GM12878 (cell line): ENCODE measurements around the gene C4orf51. TPM values are rescaled to one million over a fixed set of nuclear protein-coding genes. Genes with fewer than 3 reads are reported as not detected.

ENCODE experiments used
- ATAC-seq: fragments of 200-7000 bp; cut with Tn5 transposase; 3 replicates; pipeline ENCODE4 v1.9.1; 2020; ENCODE audit warnings: mild to moderate bottlenecking, moderate library complexity
- BruUV-seq: library from RNA; stranded (reverse); fragments of 400-500 nt; replicated peaks from 2 replicates; lab custom pipeline; 2021; lab: Mats Ljungman, UMichigan
- CTCF ChIA-PET: fragments of 300-600 bp; sonication (Branson Sonifier 250); formaldehyde crosslinking; extraction: SDS; loops from one replicate; lab custom pipeline; 2021; ENCODE audit warnings: inconsistent platforms; lab: Yijun Ruan, JAX
- POLR2A ChIA-PET: fragments of 350-600 bp; formaldehyde crosslinking; extraction: SDS; loops from one replicate; lab custom pipeline; 2021; ENCODE audit warnings: inconsistent platforms; lab: Charles Lee
- RAD21 ChIA-PET: fragments of 300-600 bp; sonication (Branson Sonifier 250); formaldehyde crosslinking; loops from one replicate; lab custom pipeline; 2023; ENCODE audit warnings: antibody characterized with exemption; ENCODE audit not compliant: unreplicated experiment; lab: Charles Lee
- SMC1A ChIA-PET: fragments of 300-600 bp; sonication (Branson Sonifier 250); formaldehyde crosslinking; loops from one replicate; lab custom pipeline; 2023; ENCODE audit not compliant: unreplicated experiment, uncharacterized antibody; lab: Charles Lee
- DNase-seq: peaks from one replicate; pipeline ENCODE4 v3.0.0-alpha.2; 2011; ENCODE audit warnings: low read depth, low spot score
- FAIRE-seq: peaks from 3 replicates; lab custom pipeline; 2011; peaks lifted over from hg19 to GRCh38; lab: Jason Lieb, UNC
- H2AFZ ChIP-seq: 2 replicates; pipeline ENCODE4 v1.6.0; 2011; ENCODE audit warnings: low read depth, low read length, control low read depth; ENCODE audit not compliant: control insufficient read depth
- H3K27ac ChIP-seq: 2 replicates; pipeline ENCODE4 v1.5.1; 2011; ENCODE audit warnings: control low read depth; ENCODE audit not compliant: control insufficient read depth, insufficient read depth
- H3K27me3 ChIP-seq, 2 experiments: replicated peaks in 1 of 2; 2 replicates each; pipeline versions ENCODE4 v1.6.0 to v1.6.1; 2011; ENCODE audit warnings: low read length in 1 of 2; ENCODE audit not compliant: control insufficient read depth in 2 of 2, insufficient read depth in 2 of 2
- H3K36me3 ChIP-seq, 2 experiments: 2 replicates each; pipeline ENCODE4 v1.5.1; 2011; ENCODE audit warnings: low read length in 1 of 2; ENCODE audit not compliant: control insufficient read depth in 2 of 2, insufficient read depth in 2 of 2
- H3K4me1 ChIP-seq: 2 replicates; pipeline ENCODE4 v1.6.1; 2011; ENCODE audit warnings: mild to moderate bottlenecking, low read length, moderate library complexity, mixed read lengths; ENCODE audit not compliant: control insufficient read depth, insufficient read depth
- H3K4me2 ChIP-seq: 2 replicates; pipeline ENCODE4 v1.6.0; 2011; ENCODE audit warnings: control low read depth; ENCODE audit not compliant: control insufficient read depth, insufficient read depth
- H3K4me3 ChIP-seq: fragments of 200-600 bp; sonication (generic); 2 replicates; pipeline ENCODE4 v1.5.1; 2016
- H3K79me2 ChIP-seq: 2 replicates; pipeline ENCODE4 v1.6.0; 2011; ENCODE audit warnings: low read length; ENCODE audit not compliant: control insufficient read depth, insufficient read depth
- H3K9ac ChIP-seq: 2 replicates; pipeline ENCODE4 v1.8.0; 2011; ENCODE audit warnings: low read length, control low read depth, mixed read lengths; ENCODE audit not compliant: control insufficient read depth, insufficient read depth
- H3K9me3 ChIP-seq: replicated peaks from 3 replicates; pipeline ENCODE4 v1.5.1; 2011; ENCODE audit warnings: mild to moderate bottlenecking, low read length; ENCODE audit not compliant: control insufficient read depth, insufficient read depth
- H4K20me1 ChIP-seq: 2 replicates; pipeline ENCODE4 v1.6.0; 2011; ENCODE audit not compliant: control insufficient read depth, insufficient read depth
- CHD4 ChIP-seq: fragments of 200-600 bp; sonication (generic); IDR thresholded peaks from 2 replicates; pipeline ENCODE4 v1.6.1; 2016; ENCODE audit warnings: mild to moderate bottlenecking
- ESRRA ChIP-seq: IDR thresholded peaks from 2 replicates; pipeline ENCODE4 v1.6.1; 2012; ENCODE audit warnings: mild to moderate bottlenecking, low read length, improper control_type of control experiment
- NR2C2 ChIP-seq: IDR thresholded peaks from 2 replicates; pipeline ENCODE4 v1.6.1; 2011; ENCODE audit warnings: borderline replicate concordance, low read depth; ENCODE audit not compliant: control insufficient read depth, insufficient read length
- NR2F1 ChIP-seq: fragments of 450-650 bp; conservative IDR thresholded peaks from 2 replicates; pipeline ENCODE4 v1.6.1; 2017; ENCODE audit warnings: mild to moderate bottlenecking
- POLR2A ChIP-seq: IDR thresholded peaks from 2 replicates; pipeline ENCODE4 v1.6.1; 2011; ENCODE audit warnings: low read depth, mild to moderate bottlenecking, low read length
- STAT1 ChIP-seq: fragments of 450-650 bp; conservative IDR thresholded peaks from 2 replicates; pipeline ENCODE4 v1.6.1; 2014; ENCODE audit warnings: antibody characterized with exemption, mild to moderate bottlenecking
- TARDBP ChIP-seq: IDR thresholded peaks from 2 replicates; pipeline ENCODE4 v1.6.1; 2016; ENCODE audit warnings: borderline replicate concordance
- WGBS: methylation state at CpG from one replicate; pipeline ENCODE4 v1.1.6; 2016; ENCODE audit warnings: low lambda C conversion rate; ENCODE audit not compliant: insufficient replicate concordance, insufficient coverage; ENCODE audit errors: missing lambda C conversion rate; 5-methylcytosine and 5-hydroxymethylcytosine counted together
- in situ Hi-C: fragments of 300-500 bp; cut with MboI; formaldehyde crosslinking; loops from 9 replicates; pipeline ENCODE4 v1.14.3; 2018; ENCODE audit warnings: mixed read lengths
- intact Hi-C: fragments of 100-400 bp; cut with micrococcal nuclease; formaldehyde crosslinking; loops from one replicate; pipeline ENCODE4 v1.14.2; 2022; ENCODE audit not compliant: unreplicated experiment
- polyA plus RNA-seq, 11 experiments: library from polyadenylated mRNA; depleted of rRNA in 4 of 11; unstranded in 6 of 11; stranded (reverse) in 5 of 11; fragments of >200 nt; fragmentation: Nextera tagmentation in 4 of 11; fragmentation: Illumina TruSeq in 1 of 11; extraction: Ambion mirVana in 4 of 11; extraction: Trizol in 1 of 11; gene quantifications; 1 replicate in 1 of 11; 2 replicates in 10 of 11; pipeline versions ENCODE4 v1.2.1 to v1.2.3, GENCODE V29; 2011 to 2016; ENCODE audit warnings: inconsistent platforms in 2 of 11, missing spikeins in 2 of 11, low read depth in 1 of 11
- total RNA-seq, 4 experiments: library from RNA; depleted of rRNA in 3 of 4; stranded (reverse); fragments of >200 nt in 3 of 4; fragmentation: Illumina TruSeq in 1 of 4; extraction: Trizol in 1 of 4; gene quantifications; 2 replicates each; pipeline versions ENCODE4 v1.2.1 to v1.2.3, GENCODE V29; 2013 to 2021

Gene C4orf51
- total and polyA plus RNA-seq, 10 of the 15 experiments (the other 5 are each of a cell fraction or from before 2014, with no cell fraction given): not detected

DNA sequence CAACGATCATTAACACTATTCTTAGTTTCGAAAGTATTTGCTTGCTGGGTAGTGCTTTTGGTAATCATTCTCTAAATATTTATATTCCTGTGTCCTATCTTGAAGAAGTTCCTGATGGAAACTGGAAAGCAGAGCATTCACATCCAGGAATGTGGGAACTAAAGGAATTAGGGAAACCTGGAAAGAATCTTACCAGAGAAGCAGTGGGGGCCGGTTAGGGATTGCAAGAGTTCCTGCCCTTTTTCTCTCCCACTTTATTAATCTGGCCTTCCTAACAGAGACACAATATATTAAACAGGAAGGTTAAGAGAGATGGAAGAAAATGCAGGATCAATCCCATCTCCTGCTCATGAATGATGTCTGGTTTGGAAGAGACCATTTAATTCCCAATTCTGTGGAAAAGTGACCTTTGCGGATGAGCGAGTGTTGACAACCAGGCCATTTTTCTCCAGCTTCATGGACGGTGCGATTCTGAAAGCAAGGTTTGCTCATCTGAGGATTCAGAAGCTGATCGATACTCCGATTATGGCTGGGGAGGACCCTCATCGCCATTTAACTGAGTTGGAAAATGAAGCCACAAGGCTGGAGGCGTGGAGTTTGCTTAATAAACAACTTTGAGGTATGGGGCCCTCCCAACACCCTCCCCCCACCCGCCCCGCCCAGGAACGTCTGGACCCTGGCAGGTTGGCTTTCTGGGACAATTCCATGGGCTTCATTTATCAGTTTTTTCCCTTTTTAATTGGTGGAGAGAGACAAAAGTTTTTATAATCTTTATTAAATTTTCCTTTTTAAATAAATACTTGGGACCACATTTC is 52.3 kb downstream of the C4orf51 start:
- Histone ChIP-seq H3K79me2 (no peaks in the 10 kb centered on the region), H3K4me3 (peak overlapping the region; percentile 85)
- POLR2A ChIA-PET: interaction anchor here (0.7 kb wide), 1 partner anchor 8 kb away, joined by 3 read pairs; no protein-coding TSS in a partner anchor

More for the DNA sequence above, 52.3 kb downstream of the C4orf51 start:
- FAIRE-seq: no peak
- intact Hi-C loops: loop anchor here (5.0 kb wide), 2 partner anchors 115 to 205 kb away; partner anchors contain the start of genes MMAA and ZNF827
- Histone ChIP-seq H3K4me1 (peaks cover 16% of the 10 kb centered on the region), H3K9me3 (no peaks in the 10 kb centered on the region), H3K9ac (peak overlapping the region; percentile 55), H2AFZ (peak overlapping the region; percentile 65), H3K27ac (no peak overlapping the region), H3K4me2 (peak overlapping the region; percentile 52), H3K36me3 (no peaks in the 10 kb centered on the region), H3K27me3 (no peaks in the 10 kb centered on the region; a peak in 1 of 4 replicates), H4K20me1 (no peaks in the 10 kb centered on the region)
- SMC1A ChIA-PET: no interaction called here
- RAD21 ChIA-PET: interaction anchor here (1.3 to 1.5 kb wide), 2 partner anchors 8 to 108 kb away, joined by 4 to 6 read pairs; no protein-coding TSS in a partner anchor
- BruUV-seq: no TSS peak
- no peak for ATAC-seq
- WGBS: 59% methylated on average over 14 of the region's 14 CpGs
- CTCF ChIA-PET: no interaction called here
- no peak for TF ChIP-seq TARDBP
- TF ChIP-seq NR2C2: no peak
- TF ChIP-seq CHD4: no peak
- no peak for TF ChIP-seq ESRRA
- TF ChIP-seq NR2F1: no peak
- no peak for TF ChIP-seq STAT1
- TF ChIP-seq POLR2A: no peak
- no peak for DNase-seq
- in situ Hi-C loops: no loop called here
